ENCODE measurements around the gene ANKK1.

DNA sequence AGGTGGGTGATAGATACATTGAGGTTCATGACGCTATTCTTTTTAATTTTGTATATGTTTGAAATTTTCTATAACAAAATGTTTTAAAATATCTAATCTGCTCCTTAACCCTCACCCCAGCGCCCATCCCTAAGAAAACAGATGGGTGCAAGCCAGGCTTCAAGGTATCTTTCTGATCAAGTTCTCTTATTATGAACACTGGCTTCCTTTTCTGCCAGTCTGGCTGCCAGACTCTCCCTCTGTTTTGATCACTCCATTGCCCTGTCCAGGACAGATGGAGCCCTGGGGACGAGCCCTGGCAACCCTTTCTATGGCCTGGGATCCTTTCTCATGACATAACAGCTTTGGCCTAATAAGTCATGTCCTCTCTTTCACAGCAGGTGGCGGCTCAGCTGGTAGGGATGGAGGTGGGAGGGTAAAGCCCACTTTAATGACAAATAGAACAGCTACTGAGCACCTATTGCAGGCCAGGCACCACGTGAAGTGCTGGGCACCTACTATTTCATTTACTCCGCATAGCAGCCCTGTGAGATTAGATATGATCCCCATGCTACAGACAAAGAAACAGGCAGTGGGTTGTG is 49.2 kb downstream of the ANKK1 start:
- TF ChIP-seq CTCF (IDR thresholded peaks at IDR 0.05) (no peak), EZH2 (IDR thresholded peaks at IDR 0.05; ENCODE audit: borderline replicate concordance, insufficient read depth, low read depth, low read length, poor library complexity, severe bottlenecking) (no peak)

Measured in B cell (primary cell).